ENCODE data around the gene CEMIP. TPM values are rescaled to one million over a fixed set of nuclear protein-coding genes. Genes with fewer than 3 reads are reported as not detected.

CEMIP gene
- total and polyA plus RNA-seq, 2 of the 13 experiments (the other 11 are each of a cell fraction or from before 2014, with no cell fraction given) = 4.3 to 28.5 TPM

- TF ChIP-seq, protein P1, sequence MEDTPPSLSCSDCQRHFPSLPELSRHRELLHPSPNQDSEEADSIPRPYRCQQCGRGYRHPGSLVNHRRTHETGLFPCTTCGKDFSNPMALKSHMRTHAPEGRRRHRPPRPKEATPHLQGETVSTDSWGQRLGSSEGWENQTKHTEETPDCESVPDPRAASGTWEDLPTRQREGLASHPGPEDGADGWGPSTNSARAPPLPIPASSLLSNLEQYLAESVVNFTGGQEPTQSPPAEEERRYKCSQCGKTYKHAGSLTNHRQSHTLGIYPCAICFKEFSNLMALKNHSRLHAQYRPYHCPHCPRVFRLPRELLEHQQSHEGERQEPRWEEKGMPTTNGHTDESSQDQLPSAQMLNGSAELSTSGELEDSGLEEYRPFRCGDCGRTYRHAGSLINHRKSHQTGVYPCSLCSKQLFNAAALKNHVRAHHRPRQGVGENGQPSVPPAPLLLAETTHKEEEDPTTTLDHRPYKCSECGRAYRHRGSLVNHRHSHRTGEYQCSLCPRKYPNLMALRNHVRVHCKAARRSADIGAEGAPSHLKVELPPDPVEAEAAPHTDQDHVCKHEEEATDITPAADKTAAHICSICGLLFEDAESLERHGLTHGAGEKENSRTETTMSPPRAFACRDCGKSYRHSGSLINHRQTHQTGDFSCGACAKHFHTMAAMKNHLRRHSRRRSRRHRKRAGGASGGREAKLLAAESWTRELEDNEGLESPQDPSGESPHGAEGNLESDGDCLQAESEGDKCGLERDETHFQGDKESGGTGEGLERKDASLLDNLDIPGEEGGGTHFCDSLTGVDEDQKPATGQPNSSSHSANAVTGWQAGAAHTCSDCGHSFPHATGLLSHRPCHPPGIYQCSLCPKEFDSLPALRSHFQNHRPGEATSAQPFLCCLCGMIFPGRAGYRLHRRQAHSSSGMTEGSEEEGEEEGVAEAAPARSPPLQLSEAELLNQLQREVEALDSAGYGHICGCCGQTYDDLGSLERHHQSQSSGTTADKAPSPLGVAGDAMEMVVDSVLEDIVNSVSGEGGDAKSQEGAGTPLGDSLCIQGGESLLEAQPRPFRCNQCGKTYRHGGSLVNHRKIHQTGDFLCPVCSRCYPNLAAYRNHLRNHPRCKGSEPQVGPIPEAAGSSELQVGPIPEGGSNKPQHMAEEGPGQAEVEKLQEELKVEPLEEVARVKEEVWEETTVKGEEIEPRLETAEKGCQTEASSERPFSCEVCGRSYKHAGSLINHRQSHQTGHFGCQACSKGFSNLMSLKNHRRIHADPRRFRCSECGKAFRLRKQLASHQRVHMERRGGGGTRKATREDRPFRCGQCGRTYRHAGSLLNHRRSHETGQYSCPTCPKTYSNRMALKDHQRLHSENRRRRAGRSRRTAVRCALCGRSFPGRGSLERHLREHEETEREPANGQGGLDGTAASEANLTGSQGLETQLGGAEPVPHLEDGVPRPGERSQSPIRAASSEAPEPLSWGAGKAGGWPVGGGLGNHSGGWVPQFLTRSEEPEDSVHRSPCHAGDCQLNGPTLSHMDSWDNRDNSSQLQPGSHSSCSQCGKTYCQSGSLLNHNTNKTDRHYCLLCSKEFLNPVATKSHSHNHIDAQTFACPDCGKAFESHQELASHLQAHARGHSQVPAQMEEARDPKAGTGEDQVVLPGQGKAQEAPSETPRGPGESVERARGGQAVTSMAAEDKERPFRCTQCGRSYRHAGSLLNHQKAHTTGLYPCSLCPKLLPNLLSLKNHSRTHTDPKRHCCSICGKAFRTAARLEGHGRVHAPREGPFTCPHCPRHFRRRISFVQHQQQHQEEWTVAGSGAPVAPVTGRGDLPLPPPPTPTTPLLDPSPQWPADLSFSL (CRISPR knock-in tag; IDR thresholded peaks at IDR 0.05) = no peak
- TF ChIP-seq ZNF639 (CRISPR knock-in tag; conservative IDR thresholded peaks at IDR 0.05) = no peak
- no peak for TF ChIP-seq ZFAT (CRISPR knock-in tag; conservative IDR thresholded peaks at IDR 0.05)
- no peak for TF ChIP-seq ZNF652 (CRISPR knock-in tag; IDR thresholded peaks at IDR 0.05; ENCODE audit: borderline replicate concordance, low read depth)
- TF ChIP-seq PTBP1 (IDR thresholded peaks at IDR 0.05; ENCODE audit: low read depth, low read length, poor library complexity, severe bottlenecking) = no peak
- TF ChIP-seq ZBTB42 (CRISPR knock-in tag; IDR thresholded peaks at IDR 0.05) = no peak
- no peak for TF ChIP-seq STAT6 (CRISPR knock-in tag; IDR thresholded peaks at IDR 0.05; ENCODE audit: borderline replicate concordance)
- no peak for TF ChIP-seq ZNF251 (CRISPR knock-in tag; IDR thresholded peaks at IDR 0.05)
- TF ChIP-seq MXD1 (CRISPR knock-in tag; IDR thresholded peaks at IDR 0.05) = no peak
These were observed 174.1 kb downstream of the CEMIP start (continued) for GRCh38 chr15:80953001-80953952.
